ENCODE measurements around the gene ACSF2. TPM values are rescaled to one million over a fixed set of nuclear protein-coding genes. Genes with fewer than 3 reads are reported as not detected.

ACSF2 gene
- total RNA-seq, 4 donors from 2014 or later, result 20.5 to 69.3 (median 31.9) TPM

DNA sequence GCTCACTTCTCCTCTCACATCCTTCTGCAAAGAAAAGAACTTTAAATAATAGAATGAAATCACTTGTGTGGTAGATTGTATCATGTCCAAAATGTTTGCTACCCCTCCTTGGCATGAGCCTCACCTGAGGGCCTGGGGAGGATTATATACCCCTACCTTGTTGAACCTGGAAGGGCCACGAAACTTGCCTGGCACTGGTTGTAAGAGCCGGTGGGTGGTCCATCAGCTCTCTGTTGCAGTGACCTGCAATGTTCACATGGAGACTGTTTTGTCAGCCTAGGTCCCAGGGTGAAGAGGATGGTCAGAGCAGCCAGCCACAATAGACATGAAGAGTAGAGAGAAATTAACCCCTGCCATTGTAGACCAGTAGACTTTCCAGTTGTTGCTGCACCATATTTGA lies 62.9 kb downstream of the ACSF2 start:
- no peak overlapping the region for H3K27ac ChIP-seq
- no peaks in the 10 kb centered on the region for H3K27me3 ChIP-seq
- peaks cover 0 to 45% (median 5%) of the 10 kb centered on the region in 3 donors for H3K36me3 ChIP-seq
- peaks cover 0 to 24% (median 0%) of the 10 kb centered on the region in 4 donors for H3K4me1 ChIP-seq
- WGBS, 2 donors, result 86 to 91% methylated on average over 2 of the region's 2 CpGs
- no peak for DNase-seq (ENCODE audit: low spot score in 2 of 2)
- no peaks in the 10 kb centered on the region for H3K9me3 ChIP-seq
- no peak for TF ChIP-seq CTCF (IDR thresholded peaks at IDR 0.05)
- TF ChIP-seq EP300 (IDR thresholded peaks at IDR 0.05), result no peak
- TF ChIP-seq POLR2A (IDR thresholded peaks at IDR 0.05), result no peak
- H3K4me3 ChIP-seq, result no peak overlapping the region

DNA sequence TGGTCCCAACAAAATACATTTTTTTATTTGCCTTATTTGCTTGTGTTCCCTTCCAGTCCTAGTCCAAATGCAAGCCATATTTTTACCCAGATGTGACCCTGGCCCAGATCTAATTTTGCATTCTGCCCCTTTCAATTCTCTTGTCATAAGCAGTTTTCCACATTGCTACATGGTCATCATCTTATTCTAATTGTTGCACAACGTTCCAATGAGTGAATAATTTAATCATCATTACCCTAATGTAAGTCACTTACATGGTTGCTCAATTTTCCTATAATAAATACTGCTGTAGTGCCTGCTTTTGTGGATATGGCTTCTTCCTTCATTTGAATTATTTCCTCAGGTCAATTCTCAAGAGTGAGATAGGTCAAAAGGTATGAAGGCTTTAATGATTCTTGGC lies 65.5 kb downstream of the ACSF2 start:
- no peak for TF ChIP-seq POLR2A (IDR thresholded peaks at IDR 0.05)
- peak in 1 of 2 donors; percentile 21 for TF ChIP-seq EP300 (IDR thresholded peaks at IDR 0.05)
- TF ChIP-seq CTCF (IDR thresholded peaks at IDR 0.05), result no peak
- Histone ChIP-seq H3K4me3 (no peak overlapping the region), H3K36me3 (peaks cover 0 to 19% (median 0%) of the 10 kb centered on the region in 3 donors), H3K27ac (no peak overlapping the region), H3K27me3 (no peaks in the 10 kb centered on the region), H3K4me1 (peaks cover 0 to 18% (median 0%) of the 10 kb centered on the region in 4 donors), H3K9me3 (no peaks in the 10 kb centered on the region)
- no peak for DNase-seq (ENCODE audit: low spot score in 2 of 2)
- 28 to 47% methylated on average over 1 of the region's 1 CpG for WGBS, 2 donors

- Histone ChIP-seq H3K4me3 (no peak overlapping the region), H3K27me3 (no peaks in the 10 kb centered on the region), H3K9me3 (no peaks in the 10 kb centered on the region), H3K4me1 (peaks cover 0 to 18% (median 0%) of the 10 kb centered on the region in 4 donors), H3K36me3 (peaks cover 0 to 12% (median 0%) of the 10 kb centered on the region in 3 donors), H3K27ac (no peak overlapping the region)
- no peak for TF ChIP-seq EP300 (IDR thresholded peaks at IDR 0.05)
- no peak for TF ChIP-seq POLR2A (IDR thresholded peaks at IDR 0.05)
- TF ChIP-seq CTCF (IDR thresholded peaks at IDR 0.05), result no peak
- DNase-seq (ENCODE audit: low spot score in 2 of 2), result no peak
- WGBS, 2 donors, result 68 to 77% methylated on average over 8 of the region's 8 CpGs
These were observed 66.2 kb downstream of the ACSF2 start for GRCh38 chr17:50492214-50492613.

- TF ChIP-seq CTCF (IDR thresholded peaks at IDR 0.05) (no peak), POLR2A (IDR thresholded peaks at IDR 0.05) (no peak), EP300 (IDR thresholded peaks at IDR 0.05) (no peak)
- 43 to 44% methylated on average over 3 of the region's 3 CpGs for WGBS, 2 donors
- no peak overlapping the region for H3K4me3 ChIP-seq
These were observed 67.7 kb downstream of the ACSF2 start for GRCh38 chr17:50493744-50494143.

GRCh38 chr17:50495217-50495823 lies 69.3 kb downstream of the ACSF2 start:
- WGBS, 2 donors, result 77 to 89% methylated on average over 8 of the region's 8 CpGs
- TF ChIP-seq CTCF (IDR thresholded peaks at IDR 0.05) (no peak), EP300 (IDR thresholded peaks at IDR 0.05) (no peak), POLR2A (IDR thresholded peaks at IDR 0.05) (no peak)
- DNase-seq (ENCODE audit: low spot score in 2 of 2), result no peak
- Histone ChIP-seq H3K36me3 (no peaks in the 10 kb centered on the region), H3K4me1 (peaks cover 0 to 18% (median 0%) of the 10 kb centered on the region in 4 donors), H3K4me3 (no peak overlapping the region), H3K27me3 (no peaks in the 10 kb centered on the region), H3K27ac (no peak overlapping the region), H3K9me3 (no peaks in the 10 kb centered on the region)

More at GRCh38 chr17:50493744-50494143, 67.7 kb downstream of the ACSF2 start:
- no peak for DNase-seq (ENCODE audit: low spot score in 2 of 2)
- H3K9me3 ChIP-seq, result no peaks in the 10 kb centered on the region
- no peak overlapping the region for H3K27ac ChIP-seq
- peaks cover 0 to 18% (median 0%) of the 10 kb centered on the region in 4 donors for H3K4me1 ChIP-seq
- no peaks in the 10 kb centered on the region for H3K36me3 ChIP-seq
- H3K27me3 ChIP-seq, result no peaks in the 10 kb centered on the region

Data from tibial nerve (tissue), 4 donors.